KMS-11 (cell line): ENCODE results near the gene YLPM1.

ENCODE experiments used
- H2AFZ ChIP-seq: fragments of 200-600 bp; sonication (generic); 2 replicates; pipeline ENCODE4 v1.6.1; 2016; ENCODE audit warnings: antibody characterized with exemption, mixed run types, low read depth
- H3K27ac ChIP-seq: fragments of 200-600 bp; sonication (generic); 2 replicates; pipeline ENCODE4 v1.6.1; 2016; ENCODE audit warnings: mild to moderate bottlenecking, mixed run types
- H3K27me3 ChIP-seq: fragments of 200-600 bp; sonication (generic); 2 replicates; pipeline ENCODE4 v1.6.1; 2017; ENCODE audit warnings: mild to moderate bottlenecking, low read depth, mixed run types, moderate library complexity; ENCODE audit not compliant: insufficient read depth
- H3K36me3 ChIP-seq: fragments of 200-600 bp; sonication (generic); 2 replicates; pipeline ENCODE4 v1.6.1; 2017; ENCODE audit warnings: mild to moderate bottlenecking, mixed run types; ENCODE audit not compliant: insufficient read depth
- H3K4me1 ChIP-seq: fragments of 200-600 bp; sonication (generic); 2 replicates; pipeline ENCODE4 v1.6.1; 2016; ENCODE audit warnings: mild to moderate bottlenecking, low read depth, mixed run types; ENCODE audit not compliant: poor library complexity, severe bottlenecking
- H3K4me2 ChIP-seq: fragments of 200-600 bp; sonication (generic); 2 replicates; pipeline ENCODE4 v1.7.0; 2016; ENCODE audit warnings: mild to moderate bottlenecking, mixed run types
- H3K4me3 ChIP-seq: fragments of 200-600 bp; sonication (generic); IDR thresholded peaks from 2 replicates; pipeline ENCODE4 v1.6.1; 2017; ENCODE audit warnings: low read depth, low read length, mixed read lengths; ENCODE audit not compliant: insufficient read depth
- H3K79me2 ChIP-seq: fragments of 200-600 bp; sonication (generic); 2 replicates; pipeline ENCODE4 v1.6.1; 2016; ENCODE audit warnings: low read depth, mixed run types; ENCODE audit not compliant: insufficient read depth
- H3K9ac ChIP-seq: fragments of 200-600 bp; sonication (generic); 2 replicates; pipeline ENCODE4 v1.6.1; 2016; ENCODE audit warnings: mild to moderate bottlenecking, mixed run types
- H4K20me1 ChIP-seq: fragments of 200-600 bp; sonication (generic); 2 replicates; pipeline ENCODE4 v1.6.1; 2016; ENCODE audit warnings: mild to moderate bottlenecking, mixed run types; ENCODE audit not compliant: insufficient read depth
- TF ChIP-seq, protein P1 (sequence below): fragments of 200-600 bp; sonication (generic); conservative IDR thresholded peaks from 2 replicates; pipeline ENCODE4 v1.6.1; 2017; ENCODE audit warnings: low read depth, mild to moderate bottlenecking, antibody characterized with exemption, low read length, moderate library complexity, mixed read lengths

YLPM1 gene

DNA sequence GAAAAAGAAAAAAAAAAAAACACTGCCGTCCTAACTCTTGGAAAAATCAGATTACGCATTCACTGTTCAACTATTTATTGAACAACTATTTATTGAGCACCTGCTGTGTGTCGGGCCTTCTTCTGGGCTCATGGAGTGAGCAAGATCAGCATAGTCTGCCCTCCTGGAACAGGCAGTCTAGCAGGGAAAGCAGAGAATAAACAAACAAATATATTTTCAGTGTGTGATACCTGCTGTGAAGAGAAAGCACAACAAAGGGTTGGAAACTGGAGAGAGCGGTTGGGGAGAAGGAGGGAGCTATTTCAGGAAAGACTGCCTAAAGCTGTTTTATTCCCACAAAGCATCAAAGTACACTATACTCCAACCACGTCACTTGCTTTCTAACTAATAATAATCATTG lies 102.0 kb downstream of the YLPM1 start:
- Histone ChIP-seq H2AFZ (no peak overlapping the region), H3K27ac (no peak overlapping the region), H3K27me3 (no peaks in the 10 kb centered on the region), H3K79me2 (no peaks in the 10 kb centered on the region), H3K4me1 (peaks cover 5% of the 10 kb centered on the region), H4K20me1 (no peaks in the 10 kb centered on the region), H3K4me2 (no peak overlapping the region), H3K36me3 (no peaks in the 10 kb centered on the region), H3K9ac (no peak overlapping the region), H3K4me3 (no peak overlapping the region)
- TF ChIP-seq, protein P1, sequence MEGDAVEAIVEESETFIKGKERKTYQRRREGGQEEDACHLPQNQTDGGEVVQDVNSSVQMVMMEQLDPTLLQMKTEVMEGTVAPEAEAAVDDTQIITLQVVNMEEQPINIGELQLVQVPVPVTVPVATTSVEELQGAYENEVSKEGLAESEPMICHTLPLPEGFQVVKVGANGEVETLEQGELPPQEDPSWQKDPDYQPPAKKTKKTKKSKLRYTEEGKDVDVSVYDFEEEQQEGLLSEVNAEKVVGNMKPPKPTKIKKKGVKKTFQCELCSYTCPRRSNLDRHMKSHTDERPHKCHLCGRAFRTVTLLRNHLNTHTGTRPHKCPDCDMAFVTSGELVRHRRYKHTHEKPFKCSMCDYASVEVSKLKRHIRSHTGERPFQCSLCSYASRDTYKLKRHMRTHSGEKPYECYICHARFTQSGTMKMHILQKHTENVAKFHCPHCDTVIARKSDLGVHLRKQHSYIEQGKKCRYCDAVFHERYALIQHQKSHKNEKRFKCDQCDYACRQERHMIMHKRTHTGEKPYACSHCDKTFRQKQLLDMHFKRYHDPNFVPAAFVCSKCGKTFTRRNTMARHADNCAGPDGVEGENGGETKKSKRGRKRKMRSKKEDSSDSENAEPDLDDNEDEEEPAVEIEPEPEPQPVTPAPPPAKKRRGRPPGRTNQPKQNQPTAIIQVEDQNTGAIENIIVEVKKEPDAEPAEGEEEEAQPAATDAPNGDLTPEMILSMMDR = no peak

DNA sequence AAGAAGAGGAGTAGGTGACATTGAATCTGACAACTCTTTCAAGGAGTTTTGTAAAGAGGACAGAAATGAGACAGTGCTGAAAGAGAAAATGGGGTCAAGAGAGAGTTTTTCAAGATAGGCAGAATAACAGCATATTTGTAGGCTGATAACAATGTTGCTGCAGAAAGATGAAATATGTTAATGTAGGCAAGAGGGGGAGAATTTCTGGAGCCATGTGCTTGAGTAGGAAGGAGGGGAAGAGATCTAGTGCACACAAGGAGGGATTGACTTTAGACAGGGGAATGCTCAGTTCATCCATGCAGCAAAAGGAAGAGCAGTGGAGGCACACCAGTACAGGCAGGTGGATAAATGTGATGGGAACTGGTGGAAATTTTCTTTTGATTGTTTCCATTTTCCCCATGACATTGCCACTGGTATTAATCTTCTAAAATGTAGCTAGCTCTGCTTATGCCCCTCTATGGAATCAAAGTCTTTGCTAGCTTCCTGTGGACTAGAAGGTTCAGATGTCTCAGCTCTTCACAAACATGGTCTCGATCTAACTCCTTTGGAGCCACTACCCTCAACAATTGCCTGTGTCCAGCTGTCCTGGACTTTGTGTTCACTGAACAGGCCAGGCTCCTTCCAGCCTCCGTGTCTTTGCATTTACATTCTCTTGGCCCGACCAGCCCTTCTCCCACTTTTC lies 103.7 kb downstream of the YLPM1 start:
- Histone ChIP-seq H3K9ac (no peak overlapping the region), H4K20me1 (no peaks in the 10 kb centered on the region), H3K4me3 (no peak overlapping the region), H3K27ac (no peak overlapping the region), H3K36me3 (no peaks in the 10 kb centered on the region), H2AFZ (no peak overlapping the region), H3K4me2 (no peak overlapping the region), H3K79me2 (no peaks in the 10 kb centered on the region), H3K27me3 (no peaks in the 10 kb centered on the region), H3K4me1 (no peaks in the 10 kb centered on the region)
- TF ChIP-seq, protein P1 = no peak

DNA sequence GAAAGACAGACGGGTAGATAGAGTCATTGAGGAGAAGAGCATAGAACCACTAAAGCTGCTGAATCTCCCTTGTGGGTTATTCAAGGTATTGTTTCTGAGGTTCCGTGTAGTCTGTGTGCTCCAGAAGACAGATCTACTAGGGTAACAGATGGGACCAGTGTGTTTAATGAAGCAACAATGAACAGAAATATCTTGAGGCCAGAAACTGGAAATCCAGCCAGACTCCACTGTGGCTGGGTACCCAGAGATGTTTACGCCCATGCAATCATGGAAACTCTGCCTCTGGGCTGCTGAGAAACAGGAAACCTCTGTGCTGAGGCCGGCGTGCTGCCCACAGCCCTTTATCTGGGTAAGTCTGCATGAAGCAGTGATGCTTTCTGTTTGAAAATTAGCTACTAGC lies 104.6 kb downstream of the YLPM1 start:
- Histone ChIP-seq H2AFZ (no peak overlapping the region), H3K4me2 (no peak overlapping the region), H3K9ac (no peak overlapping the region)

DNA sequence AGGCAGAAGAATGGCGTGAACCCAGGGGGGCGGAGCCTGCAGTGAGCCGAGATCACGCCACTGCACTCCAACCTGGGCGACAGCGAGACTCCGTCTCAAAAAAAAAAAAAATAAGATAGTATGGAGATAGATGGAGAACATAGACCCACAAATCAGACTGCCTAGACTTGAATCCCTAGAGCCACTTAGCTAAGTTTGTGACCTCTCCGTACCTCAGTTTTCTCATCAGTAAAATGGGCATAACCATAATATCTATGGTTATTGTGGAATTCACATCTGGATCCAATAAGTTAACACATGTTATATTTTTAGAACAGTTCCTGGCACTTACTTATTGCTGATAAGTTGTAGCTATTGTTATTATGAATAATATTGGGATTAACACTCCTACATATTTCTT lies 105.6 kb downstream of the YLPM1 start:
- H3K27ac ChIP-seq = no peak overlapping the region
- no peak overlapping the region for H3K4me2 ChIP-seq
- H3K36me3 ChIP-seq = no peaks in the 10 kb centered on the region
- no peak overlapping the region for H3K4me3 ChIP-seq
- no peak overlapping the region for H2AFZ ChIP-seq
- H3K79me2 ChIP-seq = no peaks in the 10 kb centered on the region
- no peak overlapping the region for H3K9ac ChIP-seq
- no peaks in the 10 kb centered on the region for H4K20me1 ChIP-seq
- TF ChIP-seq, protein P1 = no peak
- H3K4me1 ChIP-seq = no peaks in the 10 kb centered on the region
- H3K27me3 ChIP-seq = no peaks in the 10 kb centered on the region

More for the DNA sequence above, 104.6 kb downstream of the YLPM1 start:
- Histone ChIP-seq H3K27me3 (no peaks in the 10 kb centered on the region), H3K4me3 (no peak overlapping the region), H3K4me1 (no peaks in the 10 kb centered on the region), H4K20me1 (no peaks in the 10 kb centered on the region), H3K36me3 (no peaks in the 10 kb centered on the region), H3K27ac (no peak overlapping the region), H3K79me2 (no peaks in the 10 kb centered on the region)
- TF ChIP-seq, protein P1 = no peak
